ENCODE results near the gene MED27.
"Not testable (repeated sequence)": the region's sequence is repeated elsewhere in the genome, so short reads cannot be mapped to it uniquely, and the experiment has no call there.

MED27 gene

GRCh38 chr9:131925677-131926177 is 153.9 kb downstream of the MED27 start:
- H3K27ac Mint-ChIP-seq = no peak overlapping the region
- no peaks in the 10 kb centered on the region for H3K27me3 Mint-ChIP-seq (ENCODE audit: low read depth)
- H3K4me1 Mint-ChIP-seq (ENCODE audit: low read depth) = peaks cover 5% of the 10 kb centered on the region
- no peaks in the 10 kb centered on the region for H3K36me3 Mint-ChIP-seq (ENCODE audit: low read depth)
- no peak for DNase-seq (ENCODE audit: low spot score)
- H3K4me3 Mint-ChIP-seq = no peak overlapping the region
- no peaks in the 10 kb centered on the region for H3K9me3 Mint-ChIP-seq

- H3K9me3 Mint-ChIP-seq = no peaks in the 10 kb centered on the region
- H3K4me3 Mint-ChIP-seq = no peak overlapping the region
- no peak overlapping the region for H3K27ac Mint-ChIP-seq
- no peaks in the 10 kb centered on the region for H3K27me3 Mint-ChIP-seq (ENCODE audit: low read depth)
- H3K36me3 Mint-ChIP-seq (ENCODE audit: low read depth) = no peaks in the 10 kb centered on the region
- DNase-seq (ENCODE audit: low spot score) = no peak
- H3K4me1 Mint-ChIP-seq (ENCODE audit: low read depth) = peaks cover 5% of the 10 kb centered on the region
Observed at GRCh38 chr9:131923766-131924165, 155.9 kb downstream of the MED27 start.

- no peaks in the 10 kb centered on the region for H3K36me3 Mint-ChIP-seq (ENCODE audit: low read depth)
- no peak overlapping the region for H3K27ac Mint-ChIP-seq
- peaks cover 5% of the 10 kb centered on the region for H3K4me1 Mint-ChIP-seq (ENCODE audit: low read depth)
- DNase-seq (ENCODE audit: low spot score) = no peak
- no peaks in the 10 kb centered on the region for H3K27me3 Mint-ChIP-seq (ENCODE audit: low read depth)
- no peaks in the 10 kb centered on the region for H3K9me3 Mint-ChIP-seq
- H3K4me3 Mint-ChIP-seq = no peak overlapping the region
Observed at GRCh38 chr9:131923132-131923671, 156.5 kb downstream of the MED27 start.

GRCh38 chr9:131921635-131922034 is 158.0 kb downstream of the MED27 start:
- not testable (repeated sequence) for H3K9me3 Mint-ChIP-seq; H3K36me3 Mint-ChIP-seq (ENCODE audit: low read depth); DNase-seq (ENCODE audit: low spot score); H3K4me3 Mint-ChIP-seq; H3K27ac Mint-ChIP-seq; H3K27me3 Mint-ChIP-seq (ENCODE audit: low read depth); H3K4me1 Mint-ChIP-seq (ENCODE audit: low read depth)

- Mint-ChIP-seq H3K9me3 (no peaks in the 10 kb centered on the region), H3K27ac (no peak overlapping the region), H3K4me1 (ENCODE audit: low read depth) (peaks cover 5% of the 10 kb centered on the region), H3K36me3 (ENCODE audit: low read depth) (no peaks in the 10 kb centered on the region), H3K27me3 (ENCODE audit: low read depth) (no peaks in the 10 kb centered on the region), H3K4me3 (no peak overlapping the region)
- DNase-seq (ENCODE audit: low spot score) = no peak
Observed at GRCh38 chr9:131919216-131919615, 160.5 kb downstream of the MED27 start.

- no peak overlapping the region for H3K4me3 Mint-ChIP-seq
- H3K36me3 Mint-ChIP-seq (ENCODE audit: low read depth) = no peaks in the 10 kb centered on the region
- no peak for DNase-seq (ENCODE audit: low spot score)
- peaks cover 3% of the 10 kb centered on the region for H3K4me1 Mint-ChIP-seq (ENCODE audit: low read depth)
- no peaks in the 10 kb centered on the region for H3K27me3 Mint-ChIP-seq (ENCODE audit: low read depth)
- no peak overlapping the region for H3K27ac Mint-ChIP-seq
- no peaks in the 10 kb centered on the region for H3K9me3 Mint-ChIP-seq
Observed at GRCh38 chr9:131918481-131918880, 161.2 kb downstream of the MED27 start.

GRCh38 chr9:131917009-131917408 is 162.7 kb downstream of the MED27 start:
- H3K4me3 Mint-ChIP-seq = no peak overlapping the region
- no peaks in the 10 kb centered on the region for H3K27me3 Mint-ChIP-seq (ENCODE audit: low read depth)
- DNase-seq (ENCODE audit: low spot score) = no peak
- no peak overlapping the region for H3K27ac Mint-ChIP-seq
- no peaks in the 10 kb centered on the region for H3K4me1 Mint-ChIP-seq (ENCODE audit: low read depth)
- H3K36me3 Mint-ChIP-seq (ENCODE audit: low read depth) = no peaks in the 10 kb centered on the region
- no peaks in the 10 kb centered on the region for H3K9me3 Mint-ChIP-seq

GRCh38 chr9:131915181-131915580 is 164.5 kb downstream of the MED27 start:
- no peak for DNase-seq (ENCODE audit: low spot score)
- Mint-ChIP-seq H3K27me3 (ENCODE audit: low read depth) (no peaks in the 10 kb centered on the region), H3K36me3 (ENCODE audit: low read depth) (no peaks in the 10 kb centered on the region), H3K27ac (no peak overlapping the region), H3K4me1 (ENCODE audit: low read depth) (no peaks in the 10 kb centered on the region), H3K9me3 (no peaks in the 10 kb centered on the region), H3K4me3 (no peak overlapping the region)

GRCh38 chr9:131912671-131913070 is 167.0 kb downstream of the MED27 start:
- DNase-seq (ENCODE audit: low spot score) = no peak
- H3K4me3 Mint-ChIP-seq = no peak overlapping the region
- no peak overlapping the region for H3K27ac Mint-ChIP-seq
- H3K4me1 Mint-ChIP-seq (ENCODE audit: low read depth) = no peaks in the 10 kb centered on the region
- no peaks in the 10 kb centered on the region for H3K36me3 Mint-ChIP-seq (ENCODE audit: low read depth)
- H3K9me3 Mint-ChIP-seq = no peaks in the 10 kb centered on the region
- H3K27me3 Mint-ChIP-seq (ENCODE audit: low read depth) = no peaks in the 10 kb centered on the region

GRCh38 chr9:131912069-131912468 is 167.6 kb downstream of the MED27 start:
- no peak overlapping the region for H3K4me3 Mint-ChIP-seq
- H3K27ac Mint-ChIP-seq = no peak overlapping the region
- no peak for DNase-seq (ENCODE audit: low spot score)
- no peaks in the 10 kb centered on the region for H3K4me1 Mint-ChIP-seq (ENCODE audit: low read depth)
- no peaks in the 10 kb centered on the region for H3K36me3 Mint-ChIP-seq (ENCODE audit: low read depth)
- H3K9me3 Mint-ChIP-seq = no peaks in the 10 kb centered on the region
- H3K27me3 Mint-ChIP-seq (ENCODE audit: low read depth) = no peaks in the 10 kb centered on the region

- Mint-ChIP-seq H3K27me3 (ENCODE audit: low read depth) (no peaks in the 10 kb centered on the region), H3K4me1 (ENCODE audit: low read depth) (no peaks in the 10 kb centered on the region), H3K36me3 (ENCODE audit: low read depth) (no peaks in the 10 kb centered on the region), H3K27ac (no peak overlapping the region), H3K9me3 (no peaks in the 10 kb centered on the region), H3K4me3 (no peak overlapping the region)
- no peak for DNase-seq (ENCODE audit: low spot score)
Observed at GRCh38 chr9:131910572-131910971, 169.1 kb downstream of the MED27 start.

GRCh38 chr9:131905144-131905543 is 174.5 kb downstream of the MED27 start:
- Mint-ChIP-seq H3K4me1 (ENCODE audit: low read depth) (no peaks in the 10 kb centered on the region), H3K27ac (no peak overlapping the region), H3K9me3 (no peaks in the 10 kb centered on the region), H3K4me3 (no peak overlapping the region), H3K27me3 (ENCODE audit: low read depth) (no peaks in the 10 kb centered on the region), H3K36me3 (ENCODE audit: low read depth) (no peaks in the 10 kb centered on the region)
- DNase-seq (ENCODE audit: low spot score) = no peak

- no peak overlapping the region for H3K27ac Mint-ChIP-seq
- no peaks in the 10 kb centered on the region for H3K4me1 Mint-ChIP-seq (ENCODE audit: low read depth)
- H3K4me3 Mint-ChIP-seq = no peak overlapping the region
- H3K36me3 Mint-ChIP-seq (ENCODE audit: low read depth) = no peaks in the 10 kb centered on the region
- no peaks in the 10 kb centered on the region for H3K27me3 Mint-ChIP-seq (ENCODE audit: low read depth)
- H3K9me3 Mint-ChIP-seq = no peaks in the 10 kb centered on the region
- DNase-seq (ENCODE audit: low spot score) = no peak
Observed at GRCh38 chr9:131899296-131900228, 180.1 kb downstream of the MED27 start.

- Mint-ChIP-seq H3K4me1 (ENCODE audit: low read depth) (no peaks in the 10 kb centered on the region), H3K27me3 (ENCODE audit: low read depth) (no peaks in the 10 kb centered on the region), H3K27ac (no peak overlapping the region), H3K36me3 (ENCODE audit: low read depth) (no peaks in the 10 kb centered on the region), H3K4me3 (no peak overlapping the region), H3K9me3 (no peaks in the 10 kb centered on the region)
- no peak for DNase-seq (ENCODE audit: low spot score)
Observed at GRCh38 chr9:131892902-131893500, 186.7 kb downstream of the MED27 start.
